Neural cell (in vitro differentiated cells): ENCODE results near the gene RLN3. TPM values are rescaled to one million over a fixed set of nuclear protein-coding genes. Genes with fewer than 3 reads are reported as not detected.

ENCODE experiments used
- H2AFZ ChIP-seq: fragments of 200-600, 300-800 bp; sonication (generic), shearing (Covaris generic); 2 replicates; pipeline ENCODE4 v1.6.0; 2014; ENCODE audit warnings: low read depth, mild to moderate bottlenecking, antibody characterized with exemption, low read length, moderate library complexity
- H3F3A ChIP-seq: fragments of 200-600 bp; shearing (Covaris generic); 2 replicates; pipeline ENCODE4 v1.6.1; 2016; ENCODE audit warnings: mild to moderate bottlenecking, moderate library complexity, mixed read lengths, antibody characterized with exemption, low read length; ENCODE audit not compliant: insufficient read depth, poor library complexity, severe bottlenecking
- H3K27ac ChIP-seq: fragments of 200-600, 300-800 bp; sonication (generic), shearing (Covaris generic); 2 replicates; pipeline ENCODE4 v1.5.1; 2014; ENCODE audit warnings: mild to moderate bottlenecking, low read length, moderate library complexity
- H3K27me3 ChIP-seq: fragments of 300-800, 200-600 bp; sonication (generic), shearing (Covaris generic); 2 replicates; pipeline ENCODE4 v1.6.0; 2014; ENCODE audit warnings: mild to moderate bottlenecking, low read depth, low read length, moderate library complexity; ENCODE audit not compliant: insufficient read depth
- H3K36me3 ChIP-seq: fragments of 300-800, 200-600 bp; sonication (generic), shearing (Covaris generic); 2 replicates; pipeline ENCODE4 v1.5.1; 2014; ENCODE audit warnings: mild to moderate bottlenecking, antibody characterized with exemption, low read length, moderate library complexity; ENCODE audit not compliant: insufficient read depth
- H3K4me2 ChIP-seq: fragments of 300-800, 200-600 bp; sonication (generic), shearing (Covaris generic); 2 replicates; pipeline ENCODE4 v1.6.0; 2014; ENCODE audit warnings: mild to moderate bottlenecking, low read length
- H3K4me3 ChIP-seq: fragments of 300-800, 200-600 bp; sonication (generic), shearing (Covaris generic); 2 replicates; pipeline ENCODE4 v1.5.1; 2014; ENCODE audit warnings: mild to moderate bottlenecking, low read length, moderate library complexity
- H3K79me2 ChIP-seq: fragments of 200-600 bp; shearing (Covaris generic); replicated peaks from 2 replicates; pipeline ENCODE4 v1.6.0; 2014; ENCODE audit warnings: mild to moderate bottlenecking, low read length, moderate library complexity; ENCODE audit not compliant: insufficient read depth
- H3K9ac ChIP-seq: fragments of 300-800, 200-600 bp; sonication (generic), shearing (Covaris generic); 2 replicates; pipeline ENCODE4 v1.6.1; 2016; ENCODE audit warnings: mild to moderate bottlenecking, low read length, mixed read lengths
- H3K9me2 ChIP-seq: fragments of 200-600 bp; shearing (Covaris generic); 2 replicates; pipeline ENCODE4 v1.6.1; 2016; ENCODE audit warnings: mild to moderate bottlenecking, low read length, mixed read lengths; ENCODE audit not compliant: insufficient read depth
- H3K9me3 ChIP-seq: fragments of 200-600, 300-800 bp; sonication (generic), shearing (Covaris generic); 2 replicates; pipeline ENCODE4 v1.6.1; 2016; ENCODE audit warnings: mild to moderate bottlenecking, mixed run types, low read length, moderate library complexity, mixed read lengths
- H4K20me1 ChIP-seq: fragments of 200-600 bp; shearing (Covaris generic); 2 replicates; pipeline ENCODE4 v1.6.1; 2016; ENCODE audit warnings: mild to moderate bottlenecking, mixed run types; ENCODE audit not compliant: insufficient read depth
- EP300 ChIP-seq: fragments of 450-650 bp; conservative IDR thresholded peaks from 2 replicates; pipeline ENCODE4 v1.6.1; 2014; ENCODE audit warnings: antibody characterized with exemption, mild to moderate bottlenecking, moderate library complexity; ENCODE audit not compliant: poor library complexity, severe bottlenecking
- EZH2 ChIP-seq: fragments of 200-600, 300-800 bp; shearing (Covaris generic), sonication (generic); IDR thresholded peaks from 2 replicates; pipeline ENCODE4 v1.6.1; 2014; ENCODE audit warnings: antibody characterized with exemption, low read length, borderline replicate concordance, mild to moderate bottlenecking; ENCODE audit not compliant: insufficient read depth, poor library complexity, severe bottlenecking
- MXI1 ChIP-seq: fragments of 450-650 bp; conservative IDR thresholded peaks from 2 replicates; pipeline ENCODE4 v1.6.1; 2014; ENCODE audit warnings: antibody characterized with exemption, mild to moderate bottlenecking; ENCODE audit not compliant: poor library complexity, severe bottlenecking
- POLR2AphosphoS5 ChIP-seq: IDR thresholded peaks from 2 replicates; pipeline ENCODE4 v1.6.1; 2012
- RAD21 ChIP-seq: fragments of 450-650 bp; conservative IDR thresholded peaks from 2 replicates; pipeline ENCODE4 v1.6.1; 2014; ENCODE audit warnings: antibody characterized with exemption, mild to moderate bottlenecking, moderate library complexity
- SMC3 ChIP-seq: fragments of 450-650 bp; conservative IDR thresholded peaks from 2 replicates; pipeline ENCODE4 v1.6.1; 2014; ENCODE audit warnings: antibody characterized with exemption, mild to moderate bottlenecking, moderate library complexity; ENCODE audit not compliant: poor library complexity
- TAF1 ChIP-seq: IDR thresholded peaks from 2 replicates; pipeline ENCODE4 v1.6.1; 2012; ENCODE audit warnings: low read depth
- polyA plus RNA-seq: library from polyadenylated mRNA; depleted of rRNA; stranded (reverse); fragments of >200 nt; gene quantifications from 2 replicates; pipeline ENCODE4 v1.2.3, GENCODE V29; 2014
- TF ChIP-seq, protein P1 (sequence below): fragments of 450-650 bp; IDR thresholded peaks from 2 replicates; pipeline ENCODE4 v1.5.1; 2014; ENCODE audit warnings: antibody characterized with exemption, mild to moderate bottlenecking, moderate library complexity; ENCODE audit not compliant: poor library complexity, severe bottlenecking
- TF ChIP-seq, protein P2 (sequence below): IDR thresholded peaks from 2 replicates; pipeline ENCODE4 v1.6.1; 2012; ENCODE audit warnings: borderline replicate concordance

RLN3 gene
- polyA plus RNA-seq, 1 donor from 2014 or later: not detected

DNA sequence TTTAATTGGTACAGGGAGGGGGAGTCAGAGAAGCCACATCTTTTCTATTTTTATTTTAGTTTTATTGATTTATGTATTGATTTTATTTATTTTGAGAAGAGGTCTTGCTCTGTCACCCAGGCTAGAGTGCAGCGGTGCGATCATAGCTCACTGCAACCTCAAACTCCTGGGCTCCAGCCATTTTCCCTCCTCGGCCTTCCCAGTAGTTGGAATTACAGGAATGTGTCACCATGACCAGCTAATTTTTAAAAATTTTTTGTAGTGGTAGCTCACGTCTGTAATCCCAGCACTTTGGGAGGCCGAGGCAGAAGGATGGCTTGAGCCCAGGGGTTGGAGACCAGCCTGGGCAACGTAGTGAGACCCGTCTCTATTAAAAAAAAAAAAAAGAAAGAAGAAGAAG, 7.8 kb downstream of the RLN3 start:
- no peak overlapping the region for H3K4me3 ChIP-seq
- no peaks in the 10 kb centered on the region for H3K36me3 ChIP-seq
- no peak overlapping the region for H3K27ac ChIP-seq
- no peak overlapping the region for H3K9ac ChIP-seq
- H3F3A ChIP-seq: no peaks in the 10 kb centered on the region
- H3K79me2 ChIP-seq: no peaks in the 10 kb centered on the region
- H3K9me2 ChIP-seq: no peaks in the 10 kb centered on the region
- H3K27me3 ChIP-seq: peaks cover 16% of the 10 kb centered on the region
- TF ChIP-seq EZH2 (no peak), SMC3 (no peak), EP300 (no peak), TAF1 (no peak), MXI1 (no peak), POLR2AphosphoS5 (no peak), RAD21 (no peak)
- TF ChIP-seq, protein P1, sequence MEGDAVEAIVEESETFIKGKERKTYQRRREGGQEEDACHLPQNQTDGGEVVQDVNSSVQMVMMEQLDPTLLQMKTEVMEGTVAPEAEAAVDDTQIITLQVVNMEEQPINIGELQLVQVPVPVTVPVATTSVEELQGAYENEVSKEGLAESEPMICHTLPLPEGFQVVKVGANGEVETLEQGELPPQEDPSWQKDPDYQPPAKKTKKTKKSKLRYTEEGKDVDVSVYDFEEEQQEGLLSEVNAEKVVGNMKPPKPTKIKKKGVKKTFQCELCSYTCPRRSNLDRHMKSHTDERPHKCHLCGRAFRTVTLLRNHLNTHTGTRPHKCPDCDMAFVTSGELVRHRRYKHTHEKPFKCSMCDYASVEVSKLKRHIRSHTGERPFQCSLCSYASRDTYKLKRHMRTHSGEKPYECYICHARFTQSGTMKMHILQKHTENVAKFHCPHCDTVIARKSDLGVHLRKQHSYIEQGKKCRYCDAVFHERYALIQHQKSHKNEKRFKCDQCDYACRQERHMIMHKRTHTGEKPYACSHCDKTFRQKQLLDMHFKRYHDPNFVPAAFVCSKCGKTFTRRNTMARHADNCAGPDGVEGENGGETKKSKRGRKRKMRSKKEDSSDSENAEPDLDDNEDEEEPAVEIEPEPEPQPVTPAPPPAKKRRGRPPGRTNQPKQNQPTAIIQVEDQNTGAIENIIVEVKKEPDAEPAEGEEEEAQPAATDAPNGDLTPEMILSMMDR: no peak
- TF ChIP-seq, protein P2, sequence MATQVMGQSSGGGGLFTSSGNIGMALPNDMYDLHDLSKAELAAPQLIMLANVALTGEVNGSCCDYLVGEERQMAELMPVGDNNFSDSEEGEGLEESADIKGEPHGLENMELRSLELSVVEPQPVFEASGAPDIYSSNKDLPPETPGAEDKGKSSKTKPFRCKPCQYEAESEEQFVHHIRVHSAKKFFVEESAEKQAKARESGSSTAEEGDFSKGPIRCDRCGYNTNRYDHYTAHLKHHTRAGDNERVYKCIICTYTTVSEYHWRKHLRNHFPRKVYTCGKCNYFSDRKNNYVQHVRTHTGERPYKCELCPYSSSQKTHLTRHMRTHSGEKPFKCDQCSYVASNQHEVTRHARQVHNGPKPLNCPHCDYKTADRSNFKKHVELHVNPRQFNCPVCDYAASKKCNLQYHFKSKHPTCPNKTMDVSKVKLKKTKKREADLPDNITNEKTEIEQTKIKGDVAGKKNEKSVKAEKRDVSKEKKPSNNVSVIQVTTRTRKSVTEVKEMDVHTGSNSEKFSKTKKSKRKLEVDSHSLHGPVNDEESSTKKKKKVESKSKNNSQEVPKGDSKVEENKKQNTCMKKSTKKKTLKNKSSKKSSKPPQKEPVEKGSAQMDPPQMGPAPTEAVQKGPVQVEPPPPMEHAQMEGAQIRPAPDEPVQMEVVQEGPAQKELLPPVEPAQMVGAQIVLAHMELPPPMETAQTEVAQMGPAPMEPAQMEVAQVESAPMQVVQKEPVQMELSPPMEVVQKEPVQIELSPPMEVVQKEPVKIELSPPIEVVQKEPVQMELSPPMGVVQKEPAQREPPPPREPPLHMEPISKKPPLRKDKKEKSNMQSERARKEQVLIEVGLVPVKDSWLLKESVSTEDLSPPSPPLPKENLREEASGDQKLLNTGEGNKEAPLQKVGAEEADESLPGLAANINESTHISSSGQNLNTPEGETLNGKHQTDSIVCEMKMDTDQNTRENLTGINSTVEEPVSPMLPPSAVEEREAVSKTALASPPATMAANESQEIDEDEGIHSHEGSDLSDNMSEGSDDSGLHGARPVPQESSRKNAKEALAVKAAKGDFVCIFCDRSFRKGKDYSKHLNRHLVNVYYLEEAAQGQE: no peak
- no peak overlapping the region for H2AFZ ChIP-seq
- no peaks in the 10 kb centered on the region for H3K9me3 ChIP-seq
- no peak overlapping the region for H3K4me2 ChIP-seq
- no peaks in the 10 kb centered on the region for H4K20me1 ChIP-seq

DNA sequence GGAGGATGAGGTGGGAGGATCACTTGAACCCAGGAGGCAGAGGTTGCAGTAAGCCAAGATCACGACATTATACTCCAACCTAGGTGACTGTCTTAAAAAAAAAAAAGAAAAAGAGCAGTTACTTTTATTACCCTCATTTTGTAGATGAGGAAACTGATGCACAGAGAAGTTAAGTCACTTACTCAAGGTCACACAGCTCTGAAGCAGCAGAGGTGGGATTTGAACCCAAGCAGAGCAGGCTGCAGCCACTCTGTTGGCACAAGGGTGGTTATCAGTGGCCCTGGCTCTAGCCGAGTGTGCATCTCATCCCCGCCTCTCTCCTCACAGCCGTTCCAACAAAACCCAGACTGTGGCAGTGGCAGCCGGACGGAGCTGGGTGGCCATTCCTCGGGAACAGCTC, 11.2 kb downstream of the RLN3 start:
- no peak overlapping the region for H2AFZ ChIP-seq
- no peak overlapping the region for H3K4me2 ChIP-seq
- no peaks in the 10 kb centered on the region for H3K79me2 ChIP-seq
- H3K9me3 ChIP-seq: no peaks in the 10 kb centered on the region
- TF ChIP-seq RAD21 (no peak), SMC3 (no peak)
- TF ChIP-seq, protein P2: no peak
- TF ChIP-seq, protein P1: no peak
- no peak overlapping the region for H3K27ac ChIP-seq
- H3K36me3 ChIP-seq: no peaks in the 10 kb centered on the region
- H3K9ac ChIP-seq: no peak overlapping the region
- H3F3A ChIP-seq: no peaks in the 10 kb centered on the region
- no peaks in the 10 kb centered on the region for H3K27me3 ChIP-seq
- no peak overlapping the region for H3K4me3 ChIP-seq
- no peaks in the 10 kb centered on the region for H4K20me1 ChIP-seq
- H3K9me2 ChIP-seq: no peaks in the 10 kb centered on the region
